K562 (cell line): ENCODE data around the gene TMEM63A. TPM values are rescaled to one million over a fixed set of nuclear protein-coding genes. Genes with fewer than 3 reads are reported as not detected.

Experiments used
- ARID2 ChIP-seq: fragments of 450-650 bp; IDR thresholded peaks from 2 replicates; pipeline ENCODE4 v1.6.1; 2017; ENCODE audit warnings: antibody characterized with exemption, mild to moderate bottlenecking
- CCNT2 ChIP-seq: IDR thresholded peaks from 2 replicates; pipeline ENCODE4 v1.6.1; 2011; ENCODE audit warnings: borderline replicate concordance, low read depth, mild to moderate bottlenecking, moderate library complexity, mixed read lengths, low read length; ENCODE audit not compliant: insufficient read length; ENCODE audit errors: extremely low read depth
- CSDE1 ChIP-seq, 2 experiments: fragments of 450-650 bp; IDR thresholded peaks; 2 replicates each; pipeline ENCODE4 v1.6.1; 2016; ENCODE audit warnings: mild to moderate bottlenecking in 1 of 2
- DLX4 ChIP-seq: fragments of 250-450 bp; sonication (Bioruptor Pico); IDR thresholded peaks from 2 replicates; pipeline ENCODE4 v1.6.1; 2021; ENCODE audit warnings: mild to moderate bottlenecking
- DPF2 ChIP-seq: fragments of 450-650 bp; IDR thresholded peaks from 2 replicates; pipeline ENCODE4 v1.6.1; 2016
- JUND ChIP-seq, 2 experiments: IDR thresholded peaks; 2 replicates in 1 of 2; 3 replicates in 1 of 2; pipeline ENCODE4 v1.6.1; 2011; ENCODE audit warnings: borderline replicate concordance in 2 of 2, low read depth in 2 of 2, low read length in 2 of 2, improper control_type of control experiment in 1 of 2, missing biosample characterization in 1 of 2, missing genetic modification characterization in 1 of 2, missing genetic modification reagents in 1 of 2
- LARP7 ChIP-seq: fragments of 450-650 bp; IDR thresholded peaks from 2 replicates; pipeline ENCODE4 v1.6.1; 2016
- MED1 ChIP-seq: sonication (generic); formaldehyde crosslinking; IDR thresholded peaks from 2 replicates; pipeline ENCODE4 v1.8.1; 2023; ENCODE audit warnings: missing genetic modification reagents, borderline replicate concordance
- SETDB1 ChIP-seq: IDR thresholded peaks from one replicate; pipeline ENCODE4 v1.6.1; 2012; ENCODE audit warnings: low read length, control low read depth, inconsistent platforms
- UBTF ChIP-seq, 2 experiments: IDR thresholded peaks; 2 replicates each; pipeline ENCODE4 v1.6.1; 2012; ENCODE audit warnings: improper control_type of control experiment in 2 of 2, low read depth in 2 of 2, low read length in 2 of 2, borderline replicate concordance in 1 of 2
- ZBTB40 ChIP-seq, 2 experiments: fragments of 450-650 bp in 1 of 2; sonication (generic) in 1 of 2; formaldehyde crosslinking in 1 of 2; IDR thresholded peaks; 2 replicates each; pipeline versions ENCODE4 v1.7.1 to v1.9.0; 2016 to 2022; ENCODE audit warnings: inconsistent platforms in 1 of 2, mild to moderate bottlenecking in 1 of 2, missing genetic modification reagents in 1 of 2
- ZNF639 ChIP-seq, 2 experiments: fragments of 200-800 bp in 1 of 2; sonication (Bioruptor generic) in 1 of 2; sonication (generic) in 1 of 2; formaldehyde crosslinking in 1 of 2; IDR thresholded peaks in 1 of 2; conservative IDR thresholded peaks in 1 of 2; 2 replicates each; pipeline versions ENCODE4 v1.5.0 to v1.6.1; 2016 to 2020; ENCODE audit warnings: missing compliant biosample characterization in 1 of 2, missing genetic modification characterization in 1 of 2, missing genetic modification reagents in 1 of 2
- ZNF785 ChIP-seq: fragments of 250-450 bp; sonication (Bioruptor Pico); IDR thresholded peaks from 2 replicates; pipeline ENCODE4 v1.4.0; 2020; ENCODE audit warnings: mild to moderate bottlenecking
- ZSCAN32 ChIP-seq: fragments of 450-650 bp; formaldehyde crosslinking; IDR thresholded peaks from 2 replicates; pipeline ENCODE4 v1.4.0; 2020; ENCODE audit warnings: mild to moderate bottlenecking, moderate library complexity
- polyA plus RNA-seq, 8 experiments: library from polyadenylated mRNA; depleted of rRNA in 4 of 8; stranded (reverse) in 5 of 8; unstranded in 3 of 8; fragments of >200 nt; fragmentation: Nextera tagmentation in 2 of 8; fragmentation: Illumina TruSeq in 1 of 8; extraction: Ambion mirVana in 2 of 8; extraction: Trizol in 1 of 8; gene quantifications; 2 replicates each; pipeline versions ENCODE4 v1.2.1 to v1.2.3, GENCODE V29; 2011 to 2014; ENCODE audit warnings: inconsistent platforms in 1 of 8, missing spikeins in 1 of 8
- total RNA-seq, 7 experiments: library from RNA; depleted of rRNA in 6 of 7; stranded (reverse); fragments of >200 nt in 6 of 7; fragmentation: Illumina TruSeq in 2 of 7; extraction: Trizol in 2 of 7; gene quantifications; 2 replicates each; pipeline versions ENCODE4 v1.2.1 to v1.2.3, GENCODE V29; 2011 to 2021; ENCODE audit warnings: low replicate concordance in 1 of 7

TMEM63A gene
- total and polyA plus RNA-seq, 9 of the 15 experiments (the other 6 are each of a cell fraction or from before 2014, with no cell fraction given), result 2.0 to 54.6 (median 17.5) TPM

- TF ChIP-seq UBTF (IDR thresholded peaks at IDR 0.05; ENCODE audit: borderline replicate concordance in 1 of 2, low read depth in 2 of 2, low read length in 2 of 2), result no peak
- no peak for TF ChIP-seq ZBTB40 (IDR thresholded peaks at IDR 0.05)
- no peak for TF ChIP-seq ZBTB40 (CRISPR knock-in tag; IDR thresholded peaks at IDR 0.05)
- TF ChIP-seq DLX4 (CRISPR knock-in tag), result no peak
- TF ChIP-seq CCNT2, result no peak
- TF ChIP-seq ZSCAN32 (CRISPR knock-in tag), result no peak
- no peak for TF ChIP-seq LARP7
- peak; percentile 63 for TF ChIP-seq DPF2
- no peak for TF ChIP-seq MED1 (CRISPR knock-in tag)
- TF ChIP-seq CSDE1 (IDR thresholded peaks at IDR 0.05), result no peak
- no peak for TF ChIP-seq ZNF785
- no peak for TF ChIP-seq ARID2
- TF ChIP-seq JUND (IDR thresholded peaks at IDR 0.05; ENCODE audit: borderline replicate concordance, low read depth, low read length), result 0 out of 2 replicates have a peak, but pooled peaks have one; percentile 41
- no peak for TF ChIP-seq JUND (tag; IDR thresholded peaks at IDR 0.05; ENCODE audit: borderline replicate concordance, low read depth, low read length)
- no peak for TF ChIP-seq SETDB1
- peak in 1 of 2 experiments; percentile 50; a peak in 1 of 4 replicates for TF ChIP-seq ZNF639 (CRISPR knock-in tag; conservative IDR thresholded peaks at IDR 0.05 in 1 of 2, IDR thresholded peaks at IDR 0.05 in 1 of 2)
These were observed 64.5 kb downstream of the TMEM63A start (continued) for GRCh38 chr1:225817611-225818061.
